NCI-H1930 (cell line): ENCODE data around the gene IFT43.

Experiments used
- DNase-seq, 2 experiments: peaks; one replicate each; lab custom pipeline; 2025; lab: John Stamatoyannopoulos, UW

Gene IFT43

DNA sequence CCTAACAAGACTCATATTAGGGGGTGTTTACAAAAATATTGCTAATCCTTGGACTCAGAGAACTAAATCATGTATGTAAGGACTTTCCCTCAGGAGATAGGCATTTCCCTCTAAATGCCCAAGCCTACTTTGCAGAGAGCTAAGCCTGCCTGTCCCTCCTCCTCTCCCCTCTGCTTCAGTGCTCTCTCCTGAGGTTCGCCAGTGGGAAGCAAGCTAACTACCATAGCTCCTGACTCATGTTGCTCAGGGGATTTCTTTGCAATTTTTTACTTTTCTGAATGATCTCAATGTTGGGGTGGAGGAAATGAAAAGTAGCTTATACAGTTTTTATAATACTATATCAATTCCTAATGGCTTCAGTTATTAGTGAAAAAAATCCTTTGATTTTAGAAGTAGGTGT, 29.6 kb downstream of the IFT43 start:
- no peak for DNase-seq

DNA sequence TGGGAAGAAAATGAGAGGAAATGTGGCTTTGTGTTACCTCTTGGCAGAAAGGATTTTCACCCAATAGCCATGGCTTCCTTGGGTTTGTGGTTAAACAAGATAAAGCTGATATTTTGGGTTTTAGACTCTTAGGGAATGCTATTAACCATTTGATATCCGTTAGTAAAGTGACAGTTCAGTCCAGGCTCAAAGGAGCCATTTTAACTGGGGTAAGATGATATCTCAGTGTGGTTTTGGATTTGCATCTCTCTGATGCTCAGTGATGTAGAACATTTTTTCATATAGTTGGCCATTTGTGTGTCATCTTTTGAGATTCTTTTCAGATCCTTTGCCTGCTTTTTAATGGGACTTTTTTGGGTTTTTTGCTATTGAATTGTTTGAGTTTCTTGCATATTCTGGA, 30.1 kb downstream of the IFT43 start:
- no peak for DNase-seq

GRCh38 chr14:76019676-76020075, 34.1 kb downstream of the IFT43 start:
- no peak for DNase-seq

- no peak for DNase-seq
Measured at GRCh38 chr14:76022991-76023390, 37.4 kb downstream of the IFT43 start.

- no peak for DNase-seq
Measured at GRCh38 chr14:76023757-76024156, 38.2 kb downstream of the IFT43 start.

DNA sequence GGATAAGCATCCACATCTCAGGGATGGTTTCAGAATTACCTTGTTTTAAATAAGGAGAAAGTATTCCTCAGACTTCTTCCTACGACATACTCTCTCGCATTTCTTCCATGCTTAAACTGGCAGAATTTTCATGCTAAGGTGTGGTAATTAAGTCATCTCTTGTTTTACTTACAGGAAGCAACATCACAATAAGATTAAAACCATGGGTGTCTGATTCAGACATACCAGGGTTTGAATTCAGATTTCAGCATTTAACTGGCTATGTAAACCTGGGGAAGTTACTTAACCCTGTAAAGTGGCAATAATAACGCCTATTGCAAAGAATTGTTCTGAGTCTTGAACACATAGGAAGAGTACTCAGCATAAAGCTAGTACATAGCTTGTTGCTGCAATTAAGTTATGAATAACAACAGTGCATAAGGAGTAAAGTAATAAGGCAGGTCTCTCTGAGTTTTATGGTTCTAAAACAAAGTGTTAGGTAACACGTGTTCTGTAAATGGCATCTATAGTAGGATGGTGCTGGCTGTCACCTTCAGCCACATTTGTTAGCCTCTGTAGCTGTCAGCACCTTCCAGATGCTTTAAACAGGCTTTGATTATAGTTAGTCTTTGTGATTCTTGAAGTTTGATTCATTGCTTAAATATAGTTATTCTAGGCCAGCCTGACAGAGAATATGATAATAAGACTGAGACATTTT, 38.8 kb downstream of the IFT43 start:
- DNase-seq, result no peak

DNA sequence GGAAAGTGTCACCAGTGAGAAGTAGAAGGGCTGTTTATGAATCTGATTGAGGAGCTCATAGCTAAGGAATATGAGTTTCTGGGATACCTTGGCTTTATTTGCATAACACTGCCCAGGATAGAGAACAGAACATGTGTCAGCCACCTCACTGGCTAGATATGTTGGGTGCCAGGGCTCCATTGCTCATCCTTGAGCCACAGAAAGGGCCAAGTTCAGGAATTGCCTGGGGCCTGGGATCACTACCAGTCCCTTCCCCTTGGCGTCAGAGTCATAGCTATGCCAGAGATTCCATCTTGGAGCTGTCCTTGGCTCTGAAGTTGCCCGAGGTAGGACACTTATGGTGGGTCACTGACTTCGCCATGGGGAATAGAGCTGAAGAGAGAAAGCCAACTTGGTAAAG, 49.0 kb downstream of the IFT43 start:
- no peak for DNase-seq

DNA sequence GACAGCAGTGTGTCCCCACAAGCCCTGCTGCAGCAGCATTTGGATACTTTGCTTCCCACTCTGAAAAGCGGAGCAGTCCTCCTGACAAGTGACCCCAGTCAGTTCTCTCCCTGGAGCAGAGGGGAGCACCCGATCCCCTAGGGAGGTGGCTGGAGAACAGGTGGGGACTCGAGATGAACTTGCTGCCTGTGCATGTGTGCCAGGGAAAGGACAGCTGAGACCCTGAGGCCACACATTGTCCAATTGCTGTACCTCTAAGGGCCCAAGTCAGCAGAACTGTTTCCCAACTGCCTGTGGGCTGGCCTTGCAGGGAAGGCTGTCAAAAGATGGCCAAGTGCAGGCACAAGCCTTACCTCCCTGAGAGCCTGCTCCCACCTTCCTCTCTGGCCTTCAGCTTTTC, 55.1 kb downstream of the IFT43 start:
- DNase-seq, result no peak

DNA sequence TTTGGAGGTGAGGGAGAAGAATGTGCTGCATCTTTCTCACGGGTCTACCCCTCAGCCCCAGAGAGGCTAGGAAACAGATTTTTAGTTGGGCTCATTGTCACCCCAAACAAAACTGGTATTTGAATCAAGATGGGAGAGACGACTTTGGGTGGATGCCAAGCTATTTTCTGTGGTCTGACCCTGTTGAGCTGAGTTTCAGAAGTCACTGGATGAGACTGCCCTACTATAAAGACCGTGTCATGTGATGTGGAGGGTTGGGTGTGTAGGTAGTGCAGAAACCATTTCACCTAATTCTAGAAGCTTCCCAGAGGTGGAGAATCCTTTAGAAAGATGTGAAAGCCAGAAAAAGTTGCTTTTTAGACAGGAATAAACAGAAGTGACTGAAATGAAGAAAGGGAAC, 60.2 kb downstream of the IFT43 start:
- no peak for DNase-seq

DNA sequence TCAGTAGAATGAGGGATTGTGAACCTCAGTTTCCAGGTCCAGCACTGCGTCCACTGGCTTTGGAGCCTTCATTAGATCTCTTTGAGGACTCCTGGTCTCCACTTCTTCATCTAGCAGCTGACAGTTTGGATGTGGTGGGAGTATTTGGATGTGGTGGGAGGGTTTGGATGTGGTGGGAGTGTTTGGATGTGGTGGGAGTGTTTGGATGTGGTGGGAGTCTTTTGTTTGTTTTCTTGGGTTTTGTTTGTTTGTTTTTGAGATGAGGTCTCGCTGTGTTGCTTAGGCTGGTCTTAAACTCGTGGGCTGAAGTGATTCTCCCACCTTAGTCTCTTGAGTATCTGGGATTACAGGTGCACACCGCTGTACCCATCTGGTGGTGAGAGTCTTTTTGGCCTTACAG, 64.7 kb downstream of the IFT43 start:
- DNase-seq, result no peak

DNA sequence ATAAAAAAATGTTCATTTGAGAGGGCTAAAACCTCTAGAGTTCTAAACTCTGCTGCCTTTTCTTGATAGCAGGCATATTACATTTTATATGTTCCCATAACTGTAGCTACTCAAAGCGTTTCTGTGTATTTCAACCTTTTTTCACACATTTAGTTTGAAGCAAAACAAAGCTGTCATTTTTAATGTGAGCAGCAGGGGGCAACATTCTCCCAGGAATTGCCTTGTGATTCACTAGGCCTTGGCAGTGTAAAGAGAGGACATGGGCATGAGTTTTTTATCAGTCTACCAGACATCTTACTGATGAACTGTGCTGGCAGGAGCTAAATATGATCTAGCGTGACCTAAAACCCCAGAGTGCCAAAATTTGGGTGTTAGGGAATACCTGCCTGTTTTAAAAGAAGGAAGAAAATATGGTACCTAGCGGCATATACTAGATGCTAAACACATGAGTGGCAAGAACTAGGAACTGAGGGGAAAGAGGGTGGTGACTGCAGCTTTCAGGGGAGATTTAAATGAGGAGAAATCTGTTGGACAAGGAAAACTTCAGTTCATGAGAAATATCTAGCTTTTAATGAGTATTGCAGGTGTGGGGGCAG, 65.3 kb downstream of the IFT43 start:
- DNase-seq, result peak in 1 of 2 experiments; percentile 40

DNA sequence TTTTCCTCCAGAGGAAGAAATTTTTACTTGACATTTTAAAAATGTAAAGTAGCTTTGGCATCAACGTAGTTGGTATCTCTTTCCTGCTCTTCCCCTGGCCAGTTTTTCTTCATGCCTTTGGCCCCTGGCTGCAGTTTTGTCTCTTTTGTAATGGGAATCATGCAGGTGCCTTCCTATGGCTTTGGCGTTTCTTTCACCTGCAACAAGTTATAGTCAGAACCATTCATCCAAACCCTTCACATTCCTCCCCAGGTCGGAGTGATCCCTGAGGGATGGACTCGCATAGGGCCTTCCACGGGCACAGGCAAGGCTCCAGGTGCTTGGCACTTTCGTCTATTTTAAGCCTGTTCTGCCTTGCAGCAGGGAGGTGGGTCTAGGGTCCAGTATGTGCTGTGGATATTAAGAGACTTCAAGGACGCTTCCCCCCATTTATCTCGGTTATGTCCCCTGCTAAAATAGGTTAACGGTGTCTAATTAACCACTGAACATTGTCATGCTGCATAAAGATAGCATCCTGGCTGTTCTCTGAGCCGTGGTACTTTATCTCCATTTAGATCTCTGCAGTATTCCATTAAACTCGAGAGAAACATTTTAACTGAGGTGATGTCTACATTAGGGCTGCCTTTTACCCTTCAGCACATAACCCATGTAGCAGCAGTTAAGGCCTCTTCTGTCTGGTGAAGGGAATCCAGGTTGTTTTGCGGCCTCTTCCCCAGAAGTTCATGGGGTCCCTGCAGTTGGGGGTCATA, 66.3 kb downstream of the IFT43 start:
- DNase-seq, result no peak

GRCh38 chr14:76053572-76054355, 68.2 kb downstream of the IFT43 start:
- no peak for DNase-seq

GRCh38 chr14:76055330-76055729, 69.8 kb downstream of the IFT43 start:
- no peak for DNase-seq

DNA sequence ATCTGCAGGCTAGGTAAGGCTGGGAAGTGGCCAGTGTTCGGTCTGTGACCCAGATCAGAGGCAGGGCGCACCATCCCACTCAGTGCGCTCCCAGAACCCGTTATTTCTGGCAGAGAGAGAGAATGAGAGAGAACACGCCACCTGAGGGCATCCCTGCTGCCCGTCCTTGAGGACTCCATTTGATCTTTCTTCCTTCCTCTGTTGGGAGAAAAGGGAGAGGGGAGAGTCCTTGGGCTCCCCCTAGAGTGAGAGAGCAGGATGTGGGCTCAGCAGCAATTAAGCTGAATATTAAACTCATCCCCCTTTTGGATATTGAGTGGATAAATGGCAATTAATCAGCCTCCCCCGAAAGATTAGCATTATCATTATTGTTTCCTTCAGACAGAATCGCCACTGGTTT, 70.6 kb downstream of the IFT43 start:
- no peak for DNase-seq

DNA sequence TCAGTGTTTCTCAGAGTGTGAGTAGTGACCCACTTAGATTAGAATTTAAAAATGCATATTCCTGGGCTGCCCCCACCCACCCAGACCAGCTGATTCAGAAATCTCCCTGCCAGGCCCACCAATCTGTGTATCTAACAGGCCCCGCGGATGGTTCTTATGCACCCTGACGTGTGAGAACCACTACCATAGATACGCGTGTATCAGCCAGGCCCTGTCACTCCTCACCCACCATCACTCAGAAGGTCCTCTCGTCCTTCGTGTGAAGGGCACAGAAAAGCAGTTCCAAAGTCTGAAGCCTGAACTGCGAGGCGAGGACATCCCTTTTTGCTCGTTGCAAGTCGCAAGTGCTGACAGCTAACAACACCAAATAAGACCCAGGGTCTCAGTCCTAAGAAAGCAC, 72.4 kb downstream of the IFT43 start:
- DNase-seq, result no peak

DNA sequence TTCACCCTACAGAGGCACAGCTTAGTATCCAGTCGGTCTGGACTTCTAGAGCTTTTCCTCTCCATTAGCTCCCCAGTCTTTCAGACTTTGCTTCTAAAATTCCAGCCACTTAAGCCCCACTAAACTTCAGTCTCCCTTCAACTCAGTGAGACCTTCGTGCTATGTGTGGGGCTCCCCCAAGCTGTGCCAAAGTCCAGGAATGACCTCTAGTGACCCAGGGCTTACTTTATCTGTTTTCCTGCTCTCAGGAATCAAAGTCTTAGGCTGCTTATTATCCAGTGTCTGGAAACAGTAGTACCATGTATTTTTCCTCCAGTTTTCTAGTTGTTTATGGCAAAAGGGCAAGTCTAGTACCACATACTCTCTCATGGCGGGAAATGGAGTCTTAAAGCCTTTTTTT, 77.8 kb downstream of the IFT43 start:
- DNase-seq, result no peak

- DNase-seq, result no peak
Measured at GRCh38 chr14:76065519-76065918, 80.0 kb downstream of the IFT43 start.

GRCh38 chr14:76067536-76067935, 82.0 kb downstream of the IFT43 start:
- DNase-seq, result no peak

DNA sequence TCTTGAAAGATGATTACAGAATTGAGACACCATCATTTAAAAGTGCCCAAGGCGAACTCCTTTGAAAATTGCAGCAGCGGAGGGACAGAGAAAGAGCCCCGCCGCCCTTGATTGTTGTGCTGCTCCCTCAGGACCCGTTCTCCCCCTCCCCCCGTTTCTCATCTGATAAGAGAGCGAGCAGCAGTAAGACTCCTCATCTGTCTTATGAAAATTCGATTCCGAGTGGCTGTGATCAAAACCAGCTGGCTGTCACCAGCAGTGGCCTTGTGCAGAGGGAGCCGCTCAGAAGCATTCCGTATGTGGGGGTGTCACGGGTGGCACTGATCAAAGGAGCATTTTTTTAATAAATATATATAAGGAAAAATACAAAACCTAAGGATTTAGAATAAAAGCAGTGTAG, 88.2 kb downstream of the IFT43 start:
- DNase-seq, result no peak

- no peak for DNase-seq
Measured at GRCh38 chr14:76077340-76077739, 91.8 kb downstream of the IFT43 start.

- no peak for DNase-seq
Measured at GRCh38 chr14:76078501-76078900, 92.9 kb downstream of the IFT43 start.

GRCh38 chr14:76080025-76080424, 94.5 kb downstream of the IFT43 start:
- DNase-seq, result no peak
